GM18508 (cell line): ENCODE measurements around the gene FCAMR.

Experiments used
- ATAC-seq: cut with Tn5 transposase; IDR thresholded peaks from one replicate; pipeline ENCODE4 v1.9.1; 2021; ENCODE audit warnings: moderate number of reproducible peaks; ENCODE audit not compliant: insufficient read depth, unreplicated experiment

FCAMR gene

DNA sequence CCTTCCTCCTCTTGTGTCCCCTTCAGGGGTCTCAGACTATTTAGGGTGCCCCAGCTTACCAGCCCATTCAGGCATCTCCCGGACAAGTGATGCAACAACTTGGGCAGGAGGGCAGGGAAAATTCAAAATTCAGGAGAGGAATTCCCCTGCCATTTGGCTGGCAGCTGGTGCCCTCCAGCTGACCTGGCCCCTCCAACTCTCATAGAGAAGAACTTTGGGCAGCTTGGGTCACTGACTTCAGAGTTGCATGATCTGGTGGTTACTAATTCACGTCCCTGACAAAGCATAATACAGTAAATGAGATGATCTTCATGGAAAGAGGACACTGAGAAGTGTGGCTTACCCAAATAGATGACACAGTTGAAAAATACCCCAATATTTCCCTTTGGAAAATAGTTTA lies at the start of gene FCAMR:
Gene FCAMR, minus strand, starts transcription at position 15 of the 400 bp plus-strand sequence. CDS start 335 bp downstream, outside the sequence.
- no peak for ATAC-seq

DNA sequence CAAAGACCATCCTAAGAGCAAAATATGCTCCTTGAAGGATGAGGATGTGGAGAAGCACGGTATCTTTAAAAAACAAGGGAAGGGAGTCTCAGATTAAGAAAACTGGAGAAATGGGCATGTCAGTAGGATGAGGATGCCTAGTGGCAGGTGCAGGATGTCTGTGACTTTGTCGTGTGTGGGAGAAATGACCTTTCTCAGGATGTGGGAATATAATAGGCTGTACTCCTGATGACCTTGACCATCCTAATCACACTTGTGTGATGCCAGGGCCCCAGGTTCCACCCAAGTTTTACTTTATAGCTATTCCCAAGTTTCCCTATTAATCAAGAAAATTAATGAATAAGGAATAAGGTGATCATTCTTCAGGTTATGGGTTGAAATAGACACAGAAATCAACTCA lies 49.4 kb upstream of the FCAMR start:
- ATAC-seq: no peak

DNA sequence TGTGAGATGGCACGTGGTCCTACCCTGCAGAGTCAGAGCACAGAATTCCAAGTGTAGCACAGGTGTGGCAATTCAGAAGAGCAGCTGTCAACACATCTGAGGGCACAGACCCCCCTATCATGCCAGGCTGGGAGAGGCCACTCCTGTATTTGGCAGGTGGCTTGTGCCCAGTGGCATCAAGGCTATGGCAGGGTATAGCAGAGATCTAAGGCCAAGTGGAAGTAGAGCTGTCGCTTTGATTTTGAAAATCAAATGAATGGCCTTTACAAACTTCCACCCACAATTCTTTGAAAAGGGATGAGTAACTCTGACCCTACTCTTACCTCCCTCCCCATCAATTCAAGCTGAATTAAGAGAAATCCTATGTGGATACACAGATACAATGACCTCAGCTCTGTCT lies 48.9 kb upstream of the FCAMR start:
- ATAC-seq: no peak

DNA sequence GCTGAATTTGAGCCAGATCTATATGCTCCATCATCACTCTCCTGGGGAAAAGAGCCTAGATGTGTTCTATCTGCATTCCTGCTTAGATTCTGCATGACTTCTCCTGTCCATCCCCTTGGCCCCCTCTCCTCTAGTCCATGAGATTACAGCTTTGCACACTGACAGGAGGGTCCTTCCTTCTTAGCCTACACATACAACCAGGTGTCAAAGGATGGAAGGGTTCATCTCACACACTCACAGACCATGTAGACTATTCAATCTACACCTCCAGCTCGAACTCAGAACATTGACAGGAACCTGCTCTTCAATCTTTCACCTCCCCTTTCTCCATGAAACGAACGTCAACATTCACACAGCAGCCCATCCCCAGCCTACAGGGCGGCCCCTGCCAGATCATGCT lies 48.4 kb upstream of the FCAMR start:
- no peak for ATAC-seq

GRCh38 chr1:207017615-207018559 lies 47.6 kb upstream of the FCAMR start:
- no peak for ATAC-seq

DNA sequence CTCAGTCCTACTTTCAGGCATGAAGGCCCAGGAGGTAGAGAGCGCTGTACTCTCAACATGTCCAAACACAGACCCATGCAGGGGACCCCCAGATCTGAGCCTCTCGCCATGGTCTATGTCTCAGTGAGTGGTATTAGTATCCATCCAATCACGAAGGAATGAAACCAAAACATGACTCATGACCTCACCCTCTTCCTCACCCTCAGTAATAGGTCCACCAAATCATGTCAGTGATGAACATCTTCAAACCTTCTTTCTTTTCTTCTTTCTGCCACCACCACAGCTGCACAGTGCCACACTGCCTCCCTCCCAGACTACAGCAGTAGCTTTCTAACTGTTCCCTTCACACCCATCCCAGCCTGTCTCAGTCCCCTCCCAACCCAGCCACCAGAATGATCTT lies 45.5 kb upstream of the FCAMR start:
- ATAC-seq: no peak

DNA sequence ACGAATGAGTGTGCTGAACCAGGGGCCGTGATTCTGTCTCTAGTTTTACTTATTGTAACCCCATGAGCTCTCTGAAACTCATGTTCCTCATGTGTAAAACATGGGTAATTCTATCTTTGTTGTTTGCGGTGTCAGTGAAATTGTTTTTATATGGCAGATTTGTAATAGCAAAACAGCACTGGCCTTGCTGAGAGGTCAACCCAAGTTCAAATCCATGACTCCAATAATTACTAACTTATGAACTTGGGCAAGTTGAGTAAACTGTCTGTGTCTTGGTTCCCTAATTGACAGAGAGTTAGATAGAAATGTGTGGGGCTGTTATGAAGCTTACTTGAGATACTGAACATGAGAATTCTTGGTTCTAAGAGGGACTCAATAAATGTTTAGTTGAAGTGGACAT lies 44.5 kb upstream of the FCAMR start:
- no peak for ATAC-seq

GRCh38 chr1:207013321-207014085 lies 43.2 kb upstream of the FCAMR start:
- no peak for ATAC-seq

GRCh38 chr1:207010726-207011125 lies 40.5 kb upstream of the FCAMR start:
- no peak for ATAC-seq

DNA sequence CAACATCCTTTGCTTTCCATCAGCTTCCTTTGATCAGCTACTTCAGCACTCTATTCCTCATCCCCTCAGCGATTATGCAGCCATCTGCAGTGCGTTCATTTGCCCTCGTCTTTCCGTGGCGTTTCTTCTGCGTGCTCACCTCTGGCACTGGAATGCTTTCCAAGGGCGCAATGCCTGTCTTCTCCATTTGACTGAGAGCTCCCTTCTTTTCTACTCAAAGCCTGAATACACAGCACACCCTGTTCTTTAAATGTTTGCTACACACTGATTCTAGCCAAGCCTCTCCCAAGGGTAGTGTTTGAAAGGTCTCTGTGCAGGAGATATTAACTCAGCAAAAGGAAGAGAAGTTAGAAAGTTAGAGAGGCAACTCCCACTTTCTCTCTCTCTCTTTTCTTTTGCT lies 39.7 kb upstream of the FCAMR start:
- no peak for ATAC-seq

DNA sequence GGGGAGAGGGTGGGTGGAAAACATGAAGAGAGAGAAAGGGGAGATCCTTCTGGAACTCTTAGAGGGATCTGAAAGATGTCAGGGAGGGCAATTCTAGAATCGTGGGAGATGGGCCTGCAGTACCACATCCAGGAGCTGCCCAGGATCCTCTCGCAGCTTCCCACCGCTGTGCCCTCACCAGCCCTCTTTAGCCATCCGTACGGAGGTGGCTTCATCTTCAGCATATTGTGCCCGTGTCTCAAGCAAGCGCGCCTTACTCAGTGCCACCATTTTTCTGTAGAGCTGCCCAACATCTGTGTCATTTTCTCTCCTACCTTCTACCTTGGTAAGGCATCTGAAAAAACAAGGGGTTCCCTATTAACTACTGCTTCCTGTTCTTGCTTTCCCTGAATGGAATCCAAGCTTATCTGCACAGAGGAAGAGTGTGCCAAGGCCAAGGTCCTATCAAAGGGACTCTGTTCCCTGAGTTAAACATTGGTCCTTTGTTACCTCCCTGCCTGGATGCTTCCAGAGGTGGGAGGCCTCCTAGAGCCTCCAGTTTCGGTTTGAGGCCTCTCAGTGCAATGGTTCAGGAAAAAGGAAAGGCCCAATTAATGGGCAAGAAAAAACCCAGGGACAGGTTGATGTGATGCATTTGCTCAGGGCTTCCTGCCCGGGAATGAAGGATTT lies 39.1 kb upstream of the FCAMR start:
- ATAC-seq: no peak

DNA sequence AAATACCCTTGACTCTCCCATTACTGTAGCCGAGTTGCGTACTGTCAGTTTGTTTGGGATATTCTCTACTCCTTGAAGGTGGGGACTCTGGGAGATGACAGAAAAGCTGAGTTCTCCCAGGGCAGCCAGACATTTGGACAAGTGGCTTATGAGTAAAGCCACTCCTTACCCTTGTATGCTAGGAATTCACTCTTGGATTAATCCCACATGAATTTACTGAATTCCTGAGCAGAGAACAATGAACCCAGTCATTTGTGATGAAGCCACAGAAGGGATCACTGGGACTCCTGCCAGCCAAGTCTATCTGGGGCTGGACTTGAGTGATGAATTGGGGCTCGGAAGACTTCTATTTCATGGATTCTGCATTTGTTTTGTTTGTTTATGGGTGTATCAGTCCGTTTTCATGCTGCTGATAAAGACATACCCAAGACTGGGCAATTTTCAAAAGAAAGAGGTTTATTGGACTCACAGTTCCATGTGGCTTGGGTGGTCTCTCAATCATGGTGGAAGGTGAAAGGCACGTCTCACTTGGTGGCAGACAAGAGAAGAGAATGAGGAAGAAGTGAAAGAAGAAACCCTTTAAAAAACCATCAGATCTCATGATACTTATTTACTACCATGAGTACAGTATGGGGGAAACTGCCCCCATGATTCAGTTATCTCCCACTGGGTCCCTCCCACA lies 37.2 kb upstream of the FCAMR start:
- ATAC-seq: no peak

- no peak for ATAC-seq
Observed at GRCh38 chr1:207006914-207007313, 36.7 kb upstream of the FCAMR start.

GRCh38 chr1:207006083-207006482 lies 35.8 kb upstream of the FCAMR start:
- no peak for ATAC-seq

- no peak for ATAC-seq
Observed at GRCh38 chr1:207004931-207005830, 34.9 kb upstream of the FCAMR start.

- ATAC-seq: no peak
Observed at GRCh38 chr1:207003210-207003609, 33.0 kb upstream of the FCAMR start.

DNA sequence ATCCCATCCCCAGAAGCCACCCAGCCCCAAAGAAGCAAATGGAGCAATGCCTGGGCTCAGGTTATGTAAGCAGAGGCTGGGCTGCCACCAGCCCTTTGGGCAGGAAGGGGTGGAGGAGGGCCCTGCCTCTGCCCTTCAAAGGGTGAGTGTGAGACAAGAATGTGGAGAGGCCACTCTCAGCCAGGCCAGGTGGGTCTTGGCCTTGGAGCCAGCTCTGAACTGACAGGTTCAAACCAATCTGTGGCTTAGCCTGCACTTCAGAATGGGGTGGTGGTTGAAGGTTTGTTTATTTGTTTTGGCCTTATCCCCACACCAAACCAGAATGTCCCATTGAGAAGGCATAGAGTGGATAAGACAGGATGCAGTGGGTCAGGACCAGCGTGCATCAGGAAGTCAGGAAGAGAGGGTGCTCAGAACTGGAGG lies 32.5 kb upstream of the FCAMR start:
- ATAC-seq: no peak

GRCh38 chr1:207001492-207002245 lies 31.4 kb upstream of the FCAMR start:
- no peak for ATAC-seq
